A549 (cell line): ENCODE data around the gene MYOF.

ENCODE experiments used
- CTCF ChIP-seq: fragments of >200 bp; sonication (Bioruptor Twin); formaldehyde crosslinking; IDR thresholded peaks from 3 replicates; pipeline ENCODE4 v1.5.1; 2016
- E2F6 ChIP-seq: IDR thresholded peaks from 2 replicates; pipeline ENCODE4 v1.6.1; 2012; ENCODE audit warnings: low read depth, borderline replicate concordance
- ELK1 ChIP-seq: fragments of 150-350 bp; IDR thresholded peaks from 2 replicates; pipeline ENCODE4 v1.6.1; 2014; ENCODE audit warnings: low read depth, mild to moderate bottlenecking, low read length
- EP300 ChIP-seq, 2 experiments: fragments of >200 bp; sonication (Bioruptor Twin); formaldehyde crosslinking; IDR thresholded peaks; 2 replicates in 1 of 2; 3 replicates in 1 of 2; pipeline ENCODE4 v1.6.1; 2016 to 2017
- PHF8 ChIP-seq: fragments of 200-600 bp; sonication (generic); IDR thresholded peaks from 2 replicates; pipeline ENCODE4 v1.6.1; 2016; ENCODE audit warnings: low read depth, mild to moderate bottlenecking, antibody characterized with exemption, moderate library complexity, borderline replicate concordance
- POLR2A ChIP-seq: IDR thresholded peaks from 2 replicates; pipeline ENCODE4 v1.6.1; 2012; ENCODE audit warnings: mild to moderate bottlenecking, low read length
- POLR2AphosphoS2 ChIP-seq: conservative IDR thresholded peaks from 2 replicates; pipeline ENCODE4 v1.6.1; 2012; ENCODE audit warnings: low read length, improper control_type of control experiment, inconsistent platforms
- RAD21 ChIP-seq, 2 experiments: fragments of >200 bp in 1 of 2; sonication (Bioruptor Twin) in 1 of 2; formaldehyde crosslinking in 1 of 2; IDR thresholded peaks in 1 of 2; conservative IDR thresholded peaks in 1 of 2; 2 replicates in 1 of 2; 3 replicates in 1 of 2; pipeline ENCODE4 v1.6.1; 2012 to 2018; ENCODE audit warnings: inconsistent platforms in 1 of 2
- RCOR1 ChIP-seq: fragments of 150-350 bp; IDR thresholded peaks from 2 replicates; pipeline ENCODE4 v1.6.1; 2014; ENCODE audit warnings: antibody characterized with exemption, low read length, low read depth
- RFX5 ChIP-seq: fragments of 450-650 bp; IDR thresholded peaks from 2 replicates; pipeline ENCODE4 v1.7.1; 2014; ENCODE audit warnings: antibody characterized with exemption, mild to moderate bottlenecking, moderate library complexity
- SMC3 ChIP-seq: fragments of >200 bp; sonication (Bioruptor Twin); formaldehyde crosslinking; IDR thresholded peaks from 3 replicates; pipeline ENCODE4 v1.6.1; 2018; ENCODE audit warnings: inconsistent platforms
- USF2 ChIP-seq: fragments of 450-650 bp; IDR thresholded peaks from 2 replicates; pipeline ENCODE4 v1.6.1; 2014; ENCODE audit warnings: antibody characterized with exemption
- TF ChIP-seq, protein P1 (sequence below): IDR thresholded peaks from 2 replicates; pipeline ENCODE4 v1.6.1; 2012

- TF ChIP-seq, protein P1, sequence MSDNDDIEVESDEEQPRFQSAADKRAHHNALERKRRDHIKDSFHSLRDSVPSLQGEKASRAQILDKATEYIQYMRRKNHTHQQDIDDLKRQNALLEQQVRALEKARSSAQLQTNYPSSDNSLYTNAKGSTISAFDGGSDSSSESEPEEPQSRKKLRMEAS: no peak
- no peak for TF ChIP-seq ELK1
- TF ChIP-seq RAD21 (conservative IDR thresholded peaks at IDR 0.05 in 1 of 2, IDR thresholded peaks at IDR 0.05 in 1 of 2): no peak
- no peak for TF ChIP-seq CTCF
- no peak for TF ChIP-seq PHF8
- TF ChIP-seq USF2: no peak
- TF ChIP-seq E2F6: no peak
- TF ChIP-seq SMC3: no peak
- TF ChIP-seq EP300 (IDR thresholded peaks at IDR 0.05): no peak
- no peak for TF ChIP-seq POLR2A
- no peak for TF ChIP-seq RFX5
- TF ChIP-seq POLR2AphosphoS2: no peak
- no peak for TF ChIP-seq RCOR1
These were observed 73.4 kb downstream of the MYOF start for GRCh38 chr10:93408783-93409182.
